Esophagus muscularis mucosa (tissue), 4 donors: Measurements from ENCODE around the gene DLK2. TPM values are rescaled to one million over a fixed set of nuclear protein-coding genes. Genes with fewer than 3 reads are reported as not detected.
"Not testable (repeated sequence)": the region's sequence is repeated elsewhere in the genome, so short reads cannot be mapped to it uniquely, and the experiment has no call there.

Experiments used
- DNase-seq: peaks from one replicate; pipeline ENCODE4 v3.0.0-alpha.2; 2017; ENCODE audit errors: extremely low spot score
- H3K27ac ChIP-seq, 4 donors: fragments of 200-600 bp; sonication (generic); replicated peaks in 1 of 4; 1 replicate in 3 of 4; 2 replicates in 1 of 4; pipeline ENCODE4 v1.5.1; 2016 to 2019; ENCODE audit warnings: mild to moderate bottlenecking in 1 of 4
- H3K27me3 ChIP-seq, 4 donors: fragments of 200-600 bp; sonication (generic); one replicate each; pipeline versions ENCODE4 v1.5.1 to v1.6.0; 2016 to 2019
- H3K36me3 ChIP-seq, 4 donors: fragments of 200-600 bp; sonication (generic); one replicate each; pipeline ENCODE4 v1.5.1; 2016 to 2019
- H3K4me1 ChIP-seq, 4 donors: fragments of 200-600 bp; sonication (generic); one replicate each; pipeline ENCODE4 v1.5.1; 2016 to 2019
- H3K4me3 ChIP-seq, 4 donors: fragments of 200-600 bp; sonication (generic); 1 replicate in 2 of 4; 2 replicates in 2 of 4; pipeline ENCODE4 v1.5.1; 2016 to 2019; ENCODE audit warnings: mild to moderate bottlenecking in 4 of 4, moderate library complexity in 1 of 4
- H3K9me3 ChIP-seq, 4 donors: fragments of 200-600 bp; sonication (generic); 1 replicate in 3 of 4; 2 replicates in 1 of 4; pipeline ENCODE4 v1.5.1; 2016 to 2019
- EP300 ChIP-seq: sonication (generic); formaldehyde crosslinking; IDR thresholded peaks from one replicate; pipeline ENCODE4 v1.6.1; 2017; ENCODE audit warnings: antibody characterized with exemption
- POLR2A ChIP-seq: fragments of 450-650 bp; IDR thresholded peaks from one replicate; pipeline ENCODE4 v1.6.1; 2017; ENCODE audit warnings: antibody characterized with exemption, moderate library complexity, mild to moderate bottlenecking, low read depth
- POLR2AphosphoS5 ChIP-seq, 2 donors: sonication (generic); formaldehyde crosslinking; IDR thresholded peaks; one replicate each; pipeline ENCODE4 v1.6.1; 2017; ENCODE audit warnings: antibody characterized with exemption in 2 of 2
- WGBS: methylation state at CpG from one replicate; pipeline ENCODE4 v1.1.5; 2018; 5-methylcytosine and 5-hydroxymethylcytosine counted together
- intact Hi-C: fragments of 100-400 bp; cut with DNase I; formaldehyde crosslinking; loops from one replicate; pipeline ENCODE4 v1.15.1; 2023
- total RNA-seq, 4 donors: library from RNA; depleted of rRNA; stranded (reverse); fragments of >200 nt; gene quantifications; one replicate each; pipeline versions ENCODE4 v1.1.0 to v1.2.1, GENCODE V29; 2016
- TF ChIP-seq, protein P1 (sequence below), 3 experiments: fragments of 200-600 bp in 2 of 3; fragments of 450-650 bp in 1 of 3; sonication (generic) in 2 of 3; IDR thresholded peaks; one replicate each; pipeline ENCODE4 v1.5.1; 2017 to 2019; ENCODE audit warnings: antibody characterized with exemption in 3 of 3, mild to moderate bottlenecking in 2 of 3, moderate library complexity in 1 of 3

DLK2 gene
- total RNA-seq, 4 donors from 2014 or later, result 0.32 to 0.33 TPM; not detected in 2

DNA sequence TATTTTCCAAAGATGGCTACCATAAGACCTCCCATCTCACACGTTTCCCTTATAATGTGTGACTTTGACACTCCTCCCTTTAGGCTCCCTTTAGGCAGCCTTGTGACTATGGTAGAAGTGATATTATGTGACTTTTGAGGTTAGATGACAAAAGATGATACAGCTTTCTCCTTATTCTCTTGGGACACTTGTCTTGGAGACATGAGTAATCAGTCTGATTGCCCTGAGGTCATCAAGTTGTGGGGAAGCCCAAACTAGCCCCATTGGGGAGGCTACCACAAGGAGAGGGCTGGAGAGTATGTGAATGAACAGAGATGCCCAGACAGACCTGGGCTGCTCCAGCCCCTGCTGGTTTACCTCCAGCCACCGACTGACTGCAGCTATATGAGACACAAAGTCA lies 10.6 kb upstream of the DLK2 start:
- H3K27ac ChIP-seq, result no peak overlapping the region
- H3K27me3 ChIP-seq, result peaks cover 0 to 80% (median 0%) of the 10 kb centered on the region in 4 donors
- no peak for DNase-seq
- TF ChIP-seq, protein P1, sequence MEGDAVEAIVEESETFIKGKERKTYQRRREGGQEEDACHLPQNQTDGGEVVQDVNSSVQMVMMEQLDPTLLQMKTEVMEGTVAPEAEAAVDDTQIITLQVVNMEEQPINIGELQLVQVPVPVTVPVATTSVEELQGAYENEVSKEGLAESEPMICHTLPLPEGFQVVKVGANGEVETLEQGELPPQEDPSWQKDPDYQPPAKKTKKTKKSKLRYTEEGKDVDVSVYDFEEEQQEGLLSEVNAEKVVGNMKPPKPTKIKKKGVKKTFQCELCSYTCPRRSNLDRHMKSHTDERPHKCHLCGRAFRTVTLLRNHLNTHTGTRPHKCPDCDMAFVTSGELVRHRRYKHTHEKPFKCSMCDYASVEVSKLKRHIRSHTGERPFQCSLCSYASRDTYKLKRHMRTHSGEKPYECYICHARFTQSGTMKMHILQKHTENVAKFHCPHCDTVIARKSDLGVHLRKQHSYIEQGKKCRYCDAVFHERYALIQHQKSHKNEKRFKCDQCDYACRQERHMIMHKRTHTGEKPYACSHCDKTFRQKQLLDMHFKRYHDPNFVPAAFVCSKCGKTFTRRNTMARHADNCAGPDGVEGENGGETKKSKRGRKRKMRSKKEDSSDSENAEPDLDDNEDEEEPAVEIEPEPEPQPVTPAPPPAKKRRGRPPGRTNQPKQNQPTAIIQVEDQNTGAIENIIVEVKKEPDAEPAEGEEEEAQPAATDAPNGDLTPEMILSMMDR (IDR thresholded peaks at IDR 0.05), result no peak
- no peak for TF ChIP-seq POLR2A
- TF ChIP-seq EP300, result no peak
- no peak for TF ChIP-seq POLR2AphosphoS5 (IDR thresholded peaks at IDR 0.05)
- no peaks in the 10 kb centered on the region for H3K36me3 ChIP-seq
- no peaks in the 10 kb centered on the region for H3K9me3 ChIP-seq
- WGBS, result 65% methylated on average over 2 of the region's 2 CpGs
- no peaks in the 10 kb centered on the region for H3K4me1 ChIP-seq
- H3K4me3 ChIP-seq, result no peak overlapping the region
- intact Hi-C loops, result no loop called here

DNA sequence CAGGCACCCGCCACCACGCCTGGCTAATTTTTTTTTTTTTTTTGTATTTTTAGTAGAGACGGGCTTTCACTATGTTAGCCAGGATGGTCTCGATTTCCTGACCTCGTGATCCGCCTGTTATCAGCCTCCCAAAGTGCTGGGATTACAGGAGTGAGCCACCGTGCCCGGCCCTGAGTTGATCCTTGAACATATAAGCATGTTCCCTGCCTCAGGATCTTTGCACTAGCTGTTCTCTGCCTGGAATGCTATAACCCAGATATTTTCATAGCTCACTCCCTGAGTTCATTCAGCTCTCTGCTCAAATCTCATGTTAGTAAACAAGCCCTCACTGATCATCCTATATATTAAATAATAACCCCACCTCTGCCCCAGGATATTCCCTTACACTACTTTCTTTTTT lies 9.0 kb upstream of the DLK2 start:
- Histone ChIP-seq H3K27ac (no peak overlapping the region), H3K27me3 (peaks cover 0 to 82% (median 0%) of the 10 kb centered on the region in 4 donors), H3K9me3 (no peaks in the 10 kb centered on the region), H3K4me3 (no peak overlapping the region), H3K36me3 (no peaks in the 10 kb centered on the region), H3K4me1 (no peaks in the 10 kb centered on the region)
- TF ChIP-seq POLR2A (no peak), EP300 (no peak), POLR2AphosphoS5 (IDR thresholded peaks at IDR 0.05) (no peak)
- TF ChIP-seq, protein P1 (IDR thresholded peaks at IDR 0.05), result no peak
- intact Hi-C loops, result no loop called here
- WGBS, result 88% methylated on average over 8 of the region's 8 CpGs
- no peak for DNase-seq

DNA sequence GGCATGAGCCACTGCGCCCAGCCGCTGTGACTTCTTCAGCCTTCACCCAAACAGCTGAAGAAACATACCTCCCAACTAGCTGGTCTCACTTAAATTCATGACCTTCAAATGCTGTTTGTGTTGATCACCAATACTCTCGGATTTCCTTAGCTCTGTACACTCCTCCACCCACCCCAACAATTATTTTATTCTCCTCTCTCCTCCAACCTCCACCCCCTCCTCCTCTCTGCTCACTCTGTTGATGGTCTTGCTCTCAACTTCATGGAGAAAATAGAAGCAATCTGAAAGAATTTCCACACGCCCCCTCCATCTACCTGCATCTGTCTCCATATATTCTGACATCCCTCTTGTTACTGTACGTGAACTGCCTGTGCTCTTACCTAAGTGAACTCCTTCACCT lies 6.6 kb upstream of the DLK2 start:
- no peak overlapping the region for H3K27ac ChIP-seq
- H3K36me3 ChIP-seq, result no peaks in the 10 kb centered on the region
- WGBS, result 70% methylated on average over 5 of the region's 5 CpGs
- no peaks in the 10 kb centered on the region for H3K9me3 ChIP-seq
- intact Hi-C loops, result no loop called here
- H3K27me3 ChIP-seq, result peaks cover 0 to 90% (median 4%) of the 10 kb centered on the region in 4 donors
- DNase-seq, result no peak
- H3K4me1 ChIP-seq, result no peaks in the 10 kb centered on the region
- no peak overlapping the region for H3K4me3 ChIP-seq
- TF ChIP-seq POLR2A (no peak), POLR2AphosphoS5 (IDR thresholded peaks at IDR 0.05) (no peak), EP300 (no peak)
- TF ChIP-seq, protein P1 (IDR thresholded peaks at IDR 0.05), result no peak

DNA sequence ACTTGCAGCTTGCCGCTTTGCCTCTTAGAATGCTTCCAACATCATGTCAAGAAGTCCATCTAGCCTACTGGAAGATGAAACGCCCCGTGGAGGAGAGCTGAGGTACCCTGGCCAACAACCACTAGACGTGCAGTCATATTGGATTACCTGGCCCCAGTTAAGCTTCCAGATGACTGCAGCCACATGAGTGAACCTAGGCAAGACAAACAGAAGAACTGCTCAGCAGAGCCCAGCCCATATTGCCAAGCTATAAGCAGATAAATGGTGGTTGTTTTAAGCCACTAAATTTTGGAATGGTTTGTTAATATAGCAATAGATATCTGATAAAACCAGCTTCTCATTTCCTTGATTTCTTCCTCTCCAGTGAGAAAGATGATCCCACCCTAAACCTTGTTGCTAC lies 4.7 kb upstream of the DLK2 start:
- 75% methylated on average over 4 of the region's 4 CpGs for WGBS
- H3K27ac ChIP-seq, result no peak overlapping the region
- no peaks in the 10 kb centered on the region for H3K9me3 ChIP-seq
- H3K4me1 ChIP-seq, result peaks cover 0 to 12% (median 11%) of the 10 kb centered on the region in 4 donors
- no peak for TF ChIP-seq EP300
- no peak for TF ChIP-seq POLR2AphosphoS5 (IDR thresholded peaks at IDR 0.05)
- TF ChIP-seq, protein P1 (IDR thresholded peaks at IDR 0.05), result no peak
- TF ChIP-seq POLR2A, result no peak
- intact Hi-C loops, result no loop called here
- no peak for DNase-seq
- H3K36me3 ChIP-seq, result no peaks in the 10 kb centered on the region
- peaks cover 0 to 92% (median 18%) of the 10 kb centered on the region in 4 donors for H3K27me3 ChIP-seq
- H3K4me3 ChIP-seq, result no peak overlapping the region

DNA sequence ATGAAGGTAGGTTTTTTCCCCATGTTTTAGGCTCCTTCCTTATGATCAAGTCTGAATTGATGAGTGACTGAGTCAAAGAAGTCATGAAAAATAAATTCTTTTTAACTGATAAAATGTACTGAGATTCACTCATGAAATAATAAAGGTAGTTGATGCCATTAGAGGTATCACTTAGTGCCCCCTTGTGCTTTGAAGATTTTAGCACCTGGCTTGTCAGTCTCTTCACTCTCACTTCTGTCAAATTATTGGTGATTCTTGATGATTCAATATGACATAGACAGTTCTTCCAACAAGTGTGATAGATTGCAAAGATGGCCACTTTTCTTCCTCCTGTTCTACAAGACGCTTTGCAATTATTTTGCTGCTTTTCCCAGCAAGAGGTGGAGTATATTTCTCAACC lies 4.2 kb upstream of the DLK2 start:
- no peaks in the 10 kb centered on the region for H3K9me3 ChIP-seq
- H3K4me1 ChIP-seq, result peaks cover 0 to 17% (median 16%) of the 10 kb centered on the region in 4 donors
- peaks cover 0 to 92% (median 20%) of the 10 kb centered on the region in 4 donors for H3K27me3 ChIP-seq
- TF ChIP-seq POLR2A, result no peak
- TF ChIP-seq POLR2AphosphoS5 (IDR thresholded peaks at IDR 0.05), result no peak
- TF ChIP-seq, protein P1 (IDR thresholded peaks at IDR 0.05), result no peak
- no peak for TF ChIP-seq EP300
- H3K4me3 ChIP-seq, result no peak overlapping the region
- intact Hi-C loops, result loop anchor here (5.0 kb wide), 1 partner anchor 38 kb away; no protein-coding TSS in a partner anchor
- 65% methylated on average over 1 of the region's 1 CpG for WGBS
- H3K36me3 ChIP-seq, result no peaks in the 10 kb centered on the region
- no peak for DNase-seq
- no peak overlapping the region for H3K27ac ChIP-seq

DNA sequence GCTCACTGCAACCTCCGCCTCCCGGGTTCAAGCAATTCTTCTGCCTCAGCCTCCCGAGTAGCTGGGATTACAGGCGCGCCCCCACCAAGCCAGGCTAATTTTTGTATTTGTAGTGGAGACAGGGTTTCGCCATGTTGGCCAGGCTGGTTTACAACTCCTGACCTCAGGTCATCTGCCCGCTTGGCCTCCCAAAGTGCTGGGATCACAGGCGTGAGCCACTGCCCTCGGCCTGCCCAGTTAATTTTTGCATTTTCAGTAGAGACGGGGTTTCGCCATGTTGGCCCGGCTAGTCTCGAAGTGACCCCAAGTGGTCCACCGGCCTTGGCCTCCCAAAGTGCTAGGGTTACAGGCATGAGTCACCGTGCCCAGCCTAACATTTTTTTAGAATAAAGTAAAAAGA lies 2.8 kb upstream of the DLK2 start:
- not testable (repeated sequence) for DNase-seq, H3K36me3 ChIP-seq, H3K9me3 ChIP-seq, H3K4me3 ChIP-seq, H3K27ac ChIP-seq
- Histone ChIP-seq H3K4me1 (peaks cover 3 to 22% (median 20%) of the 10 kb centered on the region in 4 donors), H3K27me3 (peaks cover 0 to 82% (median 20%) of the 10 kb centered on the region in 4 donors)
- intact Hi-C loops, result loop anchor here (5.0 kb wide), 1 partner anchor 39 kb away; no protein-coding TSS in a partner anchor
- 95% methylated on average over 15 of the region's 15 CpGs for WGBS
